HG02885 (cell line): ENCODE results near the gene EWSR1.

Source experiments
- ATAC-seq: cut with Tn5 transposase; IDR thresholded peaks from one replicate; pipeline ENCODE4 v1.9.1; 2021; ENCODE audit warnings: mild to moderate bottlenecking; ENCODE audit not compliant: unreplicated experiment, poor library complexity

The EWSR1 gene

DNA sequence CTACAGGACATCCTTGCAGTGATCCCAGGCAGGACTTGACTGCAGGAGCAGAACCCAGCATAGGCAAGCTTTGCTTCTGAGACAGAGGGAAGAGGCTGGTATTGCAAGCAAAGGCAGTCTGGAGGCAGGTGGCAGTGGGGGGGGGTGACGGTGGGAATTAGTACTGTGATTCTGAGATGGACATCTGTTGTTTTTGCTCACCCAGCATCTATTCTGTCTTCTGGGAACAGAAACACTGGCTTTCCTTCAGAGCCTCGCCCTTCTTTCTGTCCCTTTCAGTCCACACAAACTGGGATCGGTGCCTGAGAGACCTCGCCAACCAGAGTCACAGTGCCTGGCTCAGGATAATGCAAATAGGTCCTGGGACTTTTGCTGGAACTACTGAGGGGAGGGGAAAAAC, 78.6 kb downstream of the EWSR1 start:
- ATAC-seq, result no peak

DNA sequence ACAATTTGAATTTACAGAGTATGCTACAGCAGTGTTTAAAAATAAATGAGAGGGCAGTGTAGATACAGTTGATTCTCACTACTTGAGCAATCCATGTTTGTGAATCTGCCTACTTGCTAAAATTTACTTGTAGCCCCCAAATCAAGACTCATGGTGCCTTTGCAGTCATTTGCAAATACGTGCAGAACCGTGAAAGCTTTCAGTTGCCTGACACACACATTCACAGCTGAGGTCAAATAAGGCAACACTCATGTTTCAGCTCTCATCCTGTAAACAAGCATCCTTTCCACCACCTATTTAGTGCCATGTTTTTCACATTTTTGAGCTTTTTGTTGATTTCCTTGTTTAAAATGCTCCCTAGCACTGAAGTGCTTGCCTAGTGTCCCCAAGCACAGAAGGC, 80.0 kb downstream of the EWSR1 start:
- no peak for ATAC-seq

DNA sequence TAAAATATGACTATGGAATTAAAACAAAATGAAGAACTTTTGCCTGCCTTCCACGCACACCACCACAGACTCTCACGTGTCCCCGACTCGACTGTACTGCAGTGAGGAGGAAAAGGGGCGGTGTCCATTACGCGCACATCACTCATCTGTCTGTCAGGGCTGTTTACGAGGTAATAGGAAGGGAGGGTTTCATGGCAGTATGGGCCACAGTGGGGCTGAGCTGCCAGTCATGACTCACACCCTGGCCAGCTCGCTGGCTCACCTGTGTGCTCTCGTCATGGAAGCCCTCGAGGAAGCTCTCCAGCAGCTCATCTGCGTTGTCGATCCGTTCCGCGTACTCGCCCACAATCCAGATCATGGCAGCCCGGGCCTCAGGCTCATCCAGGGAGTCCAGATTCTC, 80.9 kb downstream of the EWSR1 start:
- ATAC-seq, result no peak
